H9 (cell line): ENCODE results near the gene RIMBP2. TPM values are rescaled to one million over a fixed set of nuclear protein-coding genes. Genes with fewer than 3 reads are reported as not detected.

Experiments
- DNase-seq: peaks from one replicate; pipeline ENCODE4 v3.0.0-alpha.2; 2017
- H2AFZ ChIP-seq: one replicate; pipeline ENCODE4 v1.6.1; 2013; ENCODE audit warnings: mild to moderate bottlenecking, low read length, control low read depth, moderate library complexity
- H2AK5ac ChIP-seq: 2 replicates; pipeline ENCODE4 v1.6.1; 2013; ENCODE audit warnings: low read length, control low read depth, mixed read lengths; ENCODE audit not compliant: insufficient read length
- H2BK120ac ChIP-seq: one replicate; pipeline ENCODE4 v1.6.1; 2013; ENCODE audit warnings: low read depth, mild to moderate bottlenecking, low read length, control low read depth, inconsistent platforms; ENCODE audit not compliant: poor library complexity, severe bottlenecking
- H2BK12ac ChIP-seq: 2 replicates; pipeline ENCODE4 v1.6.1; 2013; ENCODE audit warnings: low read length, control low read depth, mixed read lengths, low read depth; ENCODE audit not compliant: insufficient read length
- H2BK15ac ChIP-seq: 2 replicates; pipeline ENCODE4 v1.6.1; 2013; ENCODE audit warnings: low read depth, low read length, control low read depth
- H2BK20ac ChIP-seq: one replicate; pipeline ENCODE4 v1.6.1; 2013; ENCODE audit warnings: low read depth, mild to moderate bottlenecking, low read length, control low read depth, inconsistent platforms; ENCODE audit not compliant: poor library complexity, severe bottlenecking
- H2BK5ac ChIP-seq: 2 replicates; pipeline ENCODE4 v1.6.1; 2013; ENCODE audit warnings: low read length, control low read depth, mixed read lengths; ENCODE audit not compliant: insufficient read length
- H3K14ac ChIP-seq: 2 replicates; pipeline ENCODE4 v1.6.1; 2013; ENCODE audit warnings: low read length, control low read depth; ENCODE audit not compliant: insufficient read depth
- H3K18ac ChIP-seq: 2 replicates; pipeline ENCODE4 v1.6.1; 2013; ENCODE audit warnings: low read depth, mild to moderate bottlenecking, mixed read lengths, low read length, control low read depth; ENCODE audit not compliant: insufficient read length
- H3K23ac ChIP-seq: 2 replicates; pipeline ENCODE4 v1.6.1; 2013; ENCODE audit warnings: low read length, control low read depth, mixed read lengths, low read depth; ENCODE audit not compliant: insufficient read length
- H3K23me2 ChIP-seq: 2 replicates; pipeline ENCODE4 v1.6.1; 2013; ENCODE audit warnings: low read depth, mild to moderate bottlenecking, mixed read lengths, low read length, control low read depth; ENCODE audit not compliant: insufficient read length, poor library complexity, severe bottlenecking
- H3K27ac ChIP-seq: 2 replicates; pipeline ENCODE4 v1.5.1; 2013; ENCODE audit warnings: low read length, control low read depth, mixed read lengths, low read depth; ENCODE audit not compliant: insufficient read length
- H3K27me3 ChIP-seq: 2 replicates; pipeline ENCODE4 v1.6.1; 2013; ENCODE audit warnings: low read length, control low read depth, inconsistent platforms; ENCODE audit not compliant: insufficient read depth
- H3K4ac ChIP-seq: 2 replicates; pipeline ENCODE4 v1.6.1; 2013; ENCODE audit warnings: low read depth, mild to moderate bottlenecking, control low read depth, inconsistent platforms, low read length, moderate library complexity
- H3K4me1 ChIP-seq: 2 replicates; pipeline ENCODE4 v1.6.1; 2013; ENCODE audit warnings: low read length, control low read depth, inconsistent platforms; ENCODE audit not compliant: insufficient read depth
- H3K4me2 ChIP-seq: 2 replicates; pipeline ENCODE4 v1.6.1; 2013; ENCODE audit warnings: low read length, control low read depth, mixed read lengths; ENCODE audit not compliant: insufficient read length, insufficient read depth
- H3K56ac ChIP-seq: 2 replicates; pipeline ENCODE4 v1.6.1; 2013; ENCODE audit warnings: low read depth, mild to moderate bottlenecking, mixed read lengths, low read length, control low read depth; ENCODE audit not compliant: insufficient read length
- H3K79me1 ChIP-seq: 2 replicates; pipeline ENCODE4 v1.6.1; 2013; ENCODE audit warnings: low read depth, mild to moderate bottlenecking, moderate library complexity, low read length, control low read depth, inconsistent platforms; ENCODE audit not compliant: insufficient read depth, poor library complexity, severe bottlenecking
- H3K79me2 ChIP-seq: 2 replicates; pipeline ENCODE4 v1.6.1; 2013; ENCODE audit warnings: low read length, control low read depth, inconsistent platforms; ENCODE audit not compliant: insufficient read depth
- H3K9ac ChIP-seq: 2 replicates; pipeline ENCODE4 v1.6.1; 2013; ENCODE audit warnings: low read length, control low read depth, mixed read lengths; ENCODE audit not compliant: insufficient read length; ENCODE audit errors: extremely low read depth
- H3K9me3 ChIP-seq: one replicate; pipeline ENCODE4 v1.6.1; 2013; ENCODE audit warnings: low read depth, low read length, inconsistent platforms; ENCODE audit not compliant: control insufficient read depth
- H3T11ph ChIP-seq: one replicate; pipeline ENCODE4 v1.6.1; 2013; ENCODE audit warnings: mild to moderate bottlenecking, low read length, control low read depth, inconsistent platforms
- H4K20me1 ChIP-seq: one replicate; pipeline ENCODE4 v1.6.1; 2013; ENCODE audit not compliant: control insufficient read depth, insufficient read length, insufficient read depth
- H4K5ac ChIP-seq: 2 replicates; pipeline ENCODE4 v1.6.1; 2013; ENCODE audit warnings: low read depth, mild to moderate bottlenecking, mixed read lengths, low read length, control low read depth; ENCODE audit not compliant: insufficient read length
- H4K8ac ChIP-seq: replicated peaks from 2 replicates; pipeline ENCODE4 v1.6.1; 2013; ENCODE audit warnings: low read length, control low read depth, mixed read lengths, low read depth; ENCODE audit not compliant: insufficient read length
- H4K91ac ChIP-seq: 2 replicates; pipeline ENCODE4 v1.6.1; 2013; ENCODE audit warnings: low read depth, mild to moderate bottlenecking, moderate library complexity, mixed read lengths, low read length, control low read depth; ENCODE audit not compliant: insufficient read length
- H3K27ac Mint-ChIP-seq, 3 experiments: 2 replicates in 2 of 3; 3 replicates in 1 of 3; pipeline ENCODE4 v1.8.0; 2020 to 2021; ENCODE audit warnings: mixed read lengths in 3 of 3, mild to moderate bottlenecking in 1 of 3, moderate library complexity in 1 of 3
- H3K27me3 Mint-ChIP-seq: 2 replicates; pipeline ENCODE4 v1.8.0; 2021; ENCODE audit warnings: low read depth, mild to moderate bottlenecking, moderate library complexity, mixed read lengths
- H3K36me3 Mint-ChIP-seq, 3 experiments: 2 replicates in 2 of 3; 3 replicates in 1 of 3; pipeline ENCODE4 v1.8.0; 2020 to 2021; ENCODE audit warnings: low read depth in 3 of 3, mixed read lengths in 3 of 3; ENCODE audit not compliant: insufficient read depth in 1 of 3
- H3K4me1 Mint-ChIP-seq, 2 experiments: 2 replicates each; pipeline ENCODE4 v1.8.0; 2020; ENCODE audit warnings: mixed read lengths in 2 of 2
- H3K4me3 Mint-ChIP-seq, 2 experiments: 2 replicates in 1 of 2; 3 replicates in 1 of 2; pipeline ENCODE4 v1.8.0; 2020 to 2021; ENCODE audit warnings: mild to moderate bottlenecking in 2 of 2, mixed read lengths in 2 of 2, moderate library complexity in 1 of 2
- H3K9me3 Mint-ChIP-seq, 2 experiments: 2 replicates in 1 of 2; 3 replicates in 1 of 2; pipeline ENCODE4 v1.8.0; 2020; ENCODE audit warnings: mild to moderate bottlenecking in 2 of 2, mixed read lengths in 2 of 2, moderate library complexity in 1 of 2
- CTCF ChIP-seq: fragments of 200-600 bp; sonication (generic); conservative IDR thresholded peaks from 3 replicates; pipeline ENCODE4 v1.8.0; 2021; ENCODE audit warnings: antibody characterized with exemption, mild to moderate bottlenecking
- WGBS: extraction: QIAGEN DNeasy Blood & Tissue Kit; methylation state at CpG from one replicate; pipeline ENCODE4 v1.1.7; 2013; ENCODE audit warnings: missing lambda C conversion rate, low lambda C conversion rate, mixed read lengths; ENCODE audit not compliant: insufficient read length; ENCODE audit errors: extremely low coverage; 5-methylcytosine and 5-hydroxymethylcytosine counted together
- total RNA-seq: library from RNA; stranded (reverse); gene quantifications from 2 replicates; pipeline ENCODE4 v1.2.1, GENCODE V29; 2021

RIMBP2 gene
- total RNA-seq, 1 experiment from 2014 or later = 0.70 TPM

- no peaks in the 10 kb centered on the region for H3K36me3 Mint-ChIP-seq
- no peak overlapping the region for H2BK5ac ChIP-seq
- H3K23me2 ChIP-seq = no peaks in the 10 kb centered on the region
- no peak overlapping the region for H2AFZ ChIP-seq
- peaks cover 20% of the 10 kb centered on the region for H3K27me3 Mint-ChIP-seq
- no peak overlapping the region for H2BK15ac ChIP-seq
- no peaks in the 10 kb centered on the region for H3K79me1 ChIP-seq
- H2BK120ac ChIP-seq = no peak overlapping the region
- no peaks in the 10 kb centered on the region for H3K4me1 ChIP-seq
- no peak overlapping the region for H3K4me3 Mint-ChIP-seq
- H3K9me3 ChIP-seq = no peaks in the 10 kb centered on the region
- H4K20me1 ChIP-seq = no peaks in the 10 kb centered on the region
- H3K4me1 Mint-ChIP-seq = peaks cover 3 to 10% of the 10 kb centered on the region in 2 experiments; a peak in 3 of 4 replicates
- no peak overlapping the region for H3K4ac ChIP-seq
- no peaks in the 10 kb centered on the region; a peak in 1 of 5 replicates for H3K9me3 Mint-ChIP-seq
- no peak overlapping the region for H4K5ac ChIP-seq
- no peak overlapping the region for H3K9ac ChIP-seq
- no peak overlapping the region for H2BK12ac ChIP-seq
- no peak overlapping the region for H3K23ac ChIP-seq
- H3K79me2 ChIP-seq = no peaks in the 10 kb centered on the region
- no peak overlapping the region for H3K56ac ChIP-seq
- H3K14ac ChIP-seq = no peak overlapping the region
- no CpG with 5 or more reads among the region's 4 CpGs for WGBS
- H3T11ph ChIP-seq = no peak overlapping the region
- H3K4me2 ChIP-seq = no peak overlapping the region
- no peak for DNase-seq
- H3K18ac ChIP-seq = no peak overlapping the region
- no peak overlapping the region for H4K91ac ChIP-seq
- H3K27ac Mint-ChIP-seq = no peak overlapping the region
- H2BK20ac ChIP-seq = no peak overlapping the region
- H3K27ac ChIP-seq = no peak overlapping the region
- no peaks in the 10 kb centered on the region for H3K27me3 ChIP-seq
- no peak overlapping the region for H4K8ac ChIP-seq
- H2AK5ac ChIP-seq = no peak overlapping the region
- no peak for TF ChIP-seq CTCF
These were observed 296.0 kb downstream of the RIMBP2 start for GRCh38 chr12:130420071-130420470.
